Cardiac fibroblast (primary cell): ENCODE measurements around the gene SYNE2.
A peak's percentile ranks its signal among the peaks of the same experiment; 100 is the strongest.

Experiments used
- DNase-seq, 2 donors: peaks; one replicate each; pipeline versions ENCODE4 v3.0.0 to v3.0.0-alpha.2; 2010; ENCODE audit warnings: low read depth in 2 of 2
- H3K4me3 ChIP-seq, 2 donors: replicated peaks in 1 of 2; 1 replicate in 1 of 2; 2 replicates in 1 of 2; pipeline ENCODE4 v1.5.1; 2011; ENCODE audit warnings: low read depth in 2 of 2, low read length in 2 of 2, mild to moderate bottlenecking in 2 of 2, moderate library complexity in 1 of 2
- TF ChIP-seq, protein P1 (sequence below): IDR thresholded peaks from one replicate; pipeline ENCODE4 v1.5.1; 2011; ENCODE audit warnings: low read depth, mild to moderate bottlenecking, low read length, inconsistent platforms

The SYNE2 gene

DNA sequence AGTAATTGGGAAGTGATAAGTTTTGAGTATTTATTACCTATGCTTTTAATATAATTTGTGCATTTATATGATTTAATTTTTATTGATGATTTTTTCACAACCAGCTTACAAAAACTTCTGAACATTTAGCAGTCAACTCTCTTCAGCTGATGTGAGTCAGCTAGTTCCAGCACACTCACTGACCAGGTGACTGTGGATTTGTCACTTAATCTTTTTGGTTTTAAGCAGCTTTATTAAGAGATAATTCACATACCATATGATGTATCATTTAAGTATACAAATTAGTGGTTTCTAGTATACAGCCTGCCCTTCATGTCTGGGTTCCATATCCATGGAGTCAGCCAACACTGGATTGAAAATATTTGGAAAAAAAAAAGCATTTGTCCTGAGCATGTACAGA, 103.5 kb downstream of the SYNE2 start:
- H3K4me3 ChIP-seq, result no peak overlapping the region
- peak in 1 of 2 donors; percentile 23 for DNase-seq
- TF ChIP-seq, protein P1, sequence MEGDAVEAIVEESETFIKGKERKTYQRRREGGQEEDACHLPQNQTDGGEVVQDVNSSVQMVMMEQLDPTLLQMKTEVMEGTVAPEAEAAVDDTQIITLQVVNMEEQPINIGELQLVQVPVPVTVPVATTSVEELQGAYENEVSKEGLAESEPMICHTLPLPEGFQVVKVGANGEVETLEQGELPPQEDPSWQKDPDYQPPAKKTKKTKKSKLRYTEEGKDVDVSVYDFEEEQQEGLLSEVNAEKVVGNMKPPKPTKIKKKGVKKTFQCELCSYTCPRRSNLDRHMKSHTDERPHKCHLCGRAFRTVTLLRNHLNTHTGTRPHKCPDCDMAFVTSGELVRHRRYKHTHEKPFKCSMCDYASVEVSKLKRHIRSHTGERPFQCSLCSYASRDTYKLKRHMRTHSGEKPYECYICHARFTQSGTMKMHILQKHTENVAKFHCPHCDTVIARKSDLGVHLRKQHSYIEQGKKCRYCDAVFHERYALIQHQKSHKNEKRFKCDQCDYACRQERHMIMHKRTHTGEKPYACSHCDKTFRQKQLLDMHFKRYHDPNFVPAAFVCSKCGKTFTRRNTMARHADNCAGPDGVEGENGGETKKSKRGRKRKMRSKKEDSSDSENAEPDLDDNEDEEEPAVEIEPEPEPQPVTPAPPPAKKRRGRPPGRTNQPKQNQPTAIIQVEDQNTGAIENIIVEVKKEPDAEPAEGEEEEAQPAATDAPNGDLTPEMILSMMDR, result no peak

DNA sequence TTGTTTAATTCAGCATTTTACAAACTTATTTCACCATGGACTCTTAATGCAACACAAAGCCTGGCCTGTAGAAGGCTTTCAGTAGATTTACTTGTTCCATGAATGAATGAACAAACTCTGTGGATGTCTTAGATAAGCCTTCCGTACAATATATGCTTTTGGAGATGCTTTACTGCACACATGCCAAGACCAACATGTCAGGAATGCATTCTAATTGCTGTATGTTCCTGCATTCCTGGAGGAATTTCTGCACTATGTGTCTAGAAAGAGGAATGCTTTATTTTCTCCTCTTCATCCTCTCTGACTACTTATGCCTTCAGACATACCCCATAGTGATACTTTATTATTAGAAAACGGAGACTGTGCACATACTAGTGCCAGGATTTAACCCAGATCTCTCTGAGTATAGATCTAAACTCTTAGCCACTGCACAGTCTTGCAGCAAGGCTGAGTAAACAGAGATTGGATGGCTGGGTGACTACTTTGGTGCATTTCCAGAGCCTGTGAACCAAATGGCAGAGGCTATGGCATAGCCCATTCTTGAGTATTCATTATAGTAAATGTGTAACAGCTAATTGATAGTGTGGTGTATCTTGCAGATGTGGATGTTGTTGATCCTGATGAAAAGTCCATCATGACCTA, 108.2 kb downstream of the SYNE2 start:
- no peak overlapping the region for H3K4me3 ChIP-seq
- peak; percentile 42 to 51 for DNase-seq
- TF ChIP-seq, protein P1, result no peak

DNA sequence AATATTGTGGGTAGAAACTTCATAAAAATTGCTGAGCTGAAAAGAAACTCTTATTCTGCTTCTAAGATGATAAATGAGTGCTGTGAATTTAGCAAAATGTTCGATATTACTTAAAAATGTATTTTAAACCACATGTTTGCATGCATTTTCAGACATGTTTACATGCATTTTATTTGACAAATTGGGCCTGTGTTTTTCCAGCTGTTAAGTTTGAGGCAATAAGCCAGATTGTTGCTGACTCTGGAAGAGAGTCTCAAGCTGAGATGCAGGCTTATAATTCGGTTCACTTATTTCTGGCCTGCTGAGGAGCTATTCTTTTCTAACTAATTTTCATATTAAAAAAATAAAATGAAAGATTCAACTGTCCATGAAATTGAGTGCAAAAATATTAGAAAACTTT, 110.1 kb downstream of the SYNE2 start:
- TF ChIP-seq, protein P1, result no peak
- no peak for DNase-seq
- no peak overlapping the region for H3K4me3 ChIP-seq

DNA sequence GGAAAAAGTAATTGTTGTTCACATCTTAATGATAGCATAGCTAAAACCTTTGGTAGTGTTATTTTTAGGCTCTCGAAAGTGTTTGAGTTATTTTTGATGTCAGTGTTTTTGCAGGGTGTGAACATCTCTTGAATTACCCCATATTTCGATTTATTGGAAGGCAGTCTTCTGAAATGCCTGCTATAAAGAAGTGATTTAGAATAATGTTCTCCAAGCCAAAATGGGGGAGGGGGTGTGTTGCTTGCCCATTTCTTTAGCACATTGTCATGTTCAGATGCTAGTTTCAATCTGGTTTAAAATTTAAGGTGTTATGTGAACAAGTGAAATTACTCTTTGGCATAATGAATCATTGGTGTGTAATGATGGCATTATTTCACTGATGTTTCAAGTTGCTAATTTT, 110.6 kb downstream of the SYNE2 start:
- H3K4me3 ChIP-seq, result no peak overlapping the region
- TF ChIP-seq, protein P1, result no peak
- DNase-seq, result no peak

DNA sequence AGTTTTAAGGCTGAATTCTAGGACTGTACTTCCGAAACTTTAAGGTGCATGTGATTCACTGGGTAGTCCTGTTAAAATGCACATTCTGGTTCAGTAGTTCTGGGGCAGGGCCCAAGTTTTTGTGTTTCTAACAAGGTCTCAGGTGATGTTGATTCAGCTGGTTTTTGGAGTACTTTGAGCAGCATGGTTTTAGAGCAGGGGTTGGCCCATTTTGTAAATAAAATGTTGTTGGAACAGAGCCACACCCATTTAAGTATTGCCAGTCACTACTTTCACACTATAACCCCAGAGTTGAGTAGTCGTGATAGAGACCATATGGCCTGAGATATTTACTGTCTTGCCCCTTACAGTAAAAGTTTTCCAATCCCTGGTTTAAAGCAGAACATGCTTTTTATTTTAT, 111.3 kb downstream of the SYNE2 start:
- TF ChIP-seq, protein P1, result no peak
- DNase-seq, result no peak

DNA sequence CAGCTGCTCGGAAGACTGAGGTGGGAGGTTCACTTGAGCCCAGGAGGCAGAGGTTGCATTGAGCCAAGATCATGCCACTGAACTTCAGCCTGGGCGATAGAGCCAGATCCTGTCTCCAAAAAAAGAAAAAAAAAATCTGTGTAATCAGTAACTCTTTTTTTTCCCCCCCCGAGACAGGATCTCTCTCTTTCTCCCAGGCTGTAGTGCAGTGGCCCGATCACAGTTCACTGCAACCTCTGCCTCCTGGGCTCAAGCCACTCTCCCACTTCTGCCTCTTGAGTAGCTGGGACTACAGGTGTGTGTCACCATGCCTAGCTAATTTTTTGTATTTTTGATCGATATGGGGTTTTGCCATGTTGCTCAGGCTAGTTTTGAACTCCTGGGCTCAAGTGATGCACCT, 113.6 kb downstream of the SYNE2 start:
- TF ChIP-seq, protein P1, result no peak
- no peak for DNase-seq
- no peak overlapping the region for H3K4me3 ChIP-seq

More for the DNA sequence above, 111.3 kb downstream of the SYNE2 start:
- no peak overlapping the region for H3K4me3 ChIP-seq

DNA sequence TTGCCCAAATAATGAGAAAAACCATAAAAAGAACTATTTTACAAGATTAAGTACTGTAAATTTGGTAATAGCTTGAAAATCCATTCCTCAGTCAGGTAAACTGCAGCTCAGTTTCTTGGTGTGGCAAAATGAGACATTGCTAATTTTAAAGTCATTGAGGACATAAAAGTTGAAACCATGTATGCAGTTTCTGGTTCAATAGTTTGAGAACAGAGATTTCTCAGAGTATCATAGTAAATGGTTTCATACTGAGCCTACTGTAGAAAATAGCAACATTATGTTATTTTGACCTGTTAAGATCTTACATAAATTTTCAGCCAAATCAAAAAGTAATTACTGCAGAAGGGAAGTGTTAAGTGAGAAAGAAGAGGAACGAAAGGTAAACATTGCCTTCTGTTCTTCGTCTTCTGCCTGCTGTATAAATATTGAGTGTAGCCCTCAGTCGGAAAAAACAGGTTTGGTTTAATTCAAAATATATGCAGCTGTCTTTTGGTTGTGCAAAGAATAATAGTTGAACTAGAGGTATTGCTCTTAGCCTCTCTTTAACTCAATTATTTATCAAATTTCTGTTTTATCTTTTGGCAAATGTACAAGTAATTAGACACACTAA, 119.6 kb downstream of the SYNE2 start:
- no peak overlapping the region for H3K4me3 ChIP-seq
- TF ChIP-seq, protein P1, result no peak
- DNase-seq, result no peak
